Skeletal muscle tissue (tissue), 4 donors: ENCODE measurements around the gene CCNJL. TPM values are rescaled to one million over a fixed set of nuclear protein-coding genes. Genes with fewer than 3 reads are reported as not detected.

Experiments used
- H3K27ac ChIP-seq: one replicate; pipeline ENCODE4 v1.7.0; 2013; ENCODE audit warnings: mild to moderate bottlenecking, low read depth, low read length, inconsistent platforms
- H3K27me3 ChIP-seq, 3 donors: one replicate each; pipeline ENCODE4 v1.7.0; 2013; ENCODE audit warnings: low read length in 3 of 3; ENCODE audit not compliant: control insufficient read depth in 3 of 3, insufficient read depth in 3 of 3
- H3K36me3 ChIP-seq, 3 donors: one replicate each; pipeline ENCODE4 v1.7.0; 2013; ENCODE audit warnings: low read length in 3 of 3; ENCODE audit not compliant: control insufficient read depth in 3 of 3, insufficient read depth in 3 of 3
- H3K4me1 ChIP-seq, 3 donors: one replicate each; pipeline ENCODE4 v1.7.0; 2013; ENCODE audit warnings: low read length in 3 of 3, mild to moderate bottlenecking in 3 of 3; ENCODE audit not compliant: control insufficient read depth in 3 of 3, insufficient read depth in 3 of 3
- H3K4me3 ChIP-seq, 3 donors: one replicate each; pipeline ENCODE4 v1.7.0; 2013; ENCODE audit warnings: low read length in 3 of 3
- H3K9ac ChIP-seq, 3 donors: one replicate each; pipeline ENCODE4 v1.7.0; 2013; ENCODE audit warnings: low read length in 3 of 3, mild to moderate bottlenecking in 3 of 3, moderate library complexity in 2 of 3, low read depth in 1 of 3
- H3K9me3 ChIP-seq, 3 donors: one replicate each; pipeline ENCODE4 v1.7.0; 2013; ENCODE audit warnings: low read length in 3 of 3; ENCODE audit not compliant: control insufficient read depth in 3 of 3
- total RNA-seq: library from RNA; depleted of rRNA; stranded (reverse); fragments of >200 nt; gene quantifications from one replicate; pipeline ENCODE4 v1.2.3, GENCODE V29; 2014
- donor health status: Osteomylitis.

CCNJL gene
- total RNA-seq, 1 donor from 2014 or later = 3.1 TPM

DNA sequence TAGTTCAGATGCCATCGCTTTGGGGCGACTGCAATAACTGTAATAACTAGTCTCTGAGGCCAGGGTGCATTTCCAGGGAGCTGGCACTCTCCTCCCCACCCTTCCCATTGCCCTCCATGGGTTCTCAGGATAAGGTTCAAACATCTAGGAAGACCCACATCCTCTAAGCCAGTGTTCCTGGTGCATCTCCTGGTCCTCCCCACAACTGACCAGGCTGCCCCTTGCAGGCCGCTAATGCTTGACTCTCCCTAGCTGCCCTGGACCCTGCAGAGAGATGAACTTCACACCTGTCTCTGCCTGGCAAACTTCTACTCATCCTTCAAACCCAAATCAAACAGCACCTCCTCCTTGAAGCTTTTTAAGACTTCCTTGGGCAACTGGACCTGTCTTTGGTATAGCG, 15.9 kb downstream of the CCNJL start:
- Histone ChIP-seq H3K27ac (no peak overlapping the region), H3K36me3 (no peaks in the 10 kb centered on the region), H3K9ac (no peak overlapping the region), H3K9me3 (no peaks in the 10 kb centered on the region), H3K4me1 (no peaks in the 10 kb centered on the region), H3K4me3 (no peak overlapping the region), H3K27me3 (no peaks in the 10 kb centered on the region)

DNA sequence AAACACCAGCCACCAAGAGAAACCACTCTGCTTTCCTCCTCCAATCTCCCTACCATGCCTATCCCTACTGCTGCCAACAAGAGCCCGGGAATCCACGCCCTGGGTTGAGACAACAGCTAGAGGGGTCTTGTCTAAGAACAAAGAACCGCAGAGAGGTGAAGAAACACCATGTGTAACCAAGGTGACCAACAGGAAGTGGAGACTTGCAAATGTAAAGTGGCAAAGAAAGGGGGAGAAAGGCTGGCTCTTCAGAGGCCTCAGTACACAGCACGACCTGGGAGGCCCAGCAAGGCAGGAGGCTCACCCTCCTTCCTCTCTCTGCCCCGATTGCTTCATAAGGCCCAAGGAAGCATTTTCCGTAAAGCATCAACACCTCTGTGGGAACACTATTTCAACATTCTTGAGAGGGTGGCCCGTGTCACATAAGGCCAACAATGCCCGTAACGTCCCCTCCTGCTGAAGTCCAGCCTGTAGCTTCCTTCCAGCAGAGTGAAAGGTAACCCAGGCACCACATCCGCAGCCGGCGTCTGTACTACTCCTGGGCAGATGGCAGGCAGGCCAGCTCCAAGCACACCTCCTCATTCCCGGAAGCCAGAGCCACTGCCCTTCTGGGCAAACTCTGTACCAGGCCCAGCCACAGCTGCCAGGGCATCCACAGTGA, 18.3 kb downstream of the CCNJL start:
- no peaks in the 10 kb centered on the region for H3K36me3 ChIP-seq
- H3K4me1 ChIP-seq = no peaks in the 10 kb centered on the region
- no peak overlapping the region for H3K27ac ChIP-seq
- no peak overlapping the region for H3K4me3 ChIP-seq
- H3K9ac ChIP-seq = no peak overlapping the region
- no peaks in the 10 kb centered on the region for H3K27me3 ChIP-seq
- H3K9me3 ChIP-seq = no peaks in the 10 kb centered on the region

DNA sequence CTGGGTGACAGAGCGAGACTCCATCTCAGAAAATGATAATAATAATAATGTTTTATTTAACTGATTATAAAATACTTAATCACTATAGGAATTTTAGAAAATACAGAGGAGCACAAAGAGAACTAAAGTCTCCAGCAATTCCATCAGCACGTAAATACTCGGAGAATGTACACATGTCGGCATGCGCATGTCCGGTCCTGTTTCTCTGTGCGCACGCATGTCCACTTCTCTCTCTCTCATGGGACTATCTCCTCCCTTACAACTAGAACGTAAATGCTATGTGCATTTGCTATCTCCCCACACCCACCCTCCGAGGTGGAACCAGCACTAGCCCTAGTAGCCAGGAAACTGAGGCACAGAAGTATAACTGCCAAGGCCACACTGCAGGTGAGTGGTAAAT, 19.0 kb downstream of the CCNJL start:
- no peaks in the 10 kb centered on the region for H3K4me1 ChIP-seq
- no peaks in the 10 kb centered on the region for H3K9me3 ChIP-seq
- no peak overlapping the region for H3K27ac ChIP-seq
- H3K27me3 ChIP-seq = no peaks in the 10 kb centered on the region
- H3K4me3 ChIP-seq = no peak overlapping the region
- H3K9ac ChIP-seq = no peak overlapping the region
- no peaks in the 10 kb centered on the region for H3K36me3 ChIP-seq

DNA sequence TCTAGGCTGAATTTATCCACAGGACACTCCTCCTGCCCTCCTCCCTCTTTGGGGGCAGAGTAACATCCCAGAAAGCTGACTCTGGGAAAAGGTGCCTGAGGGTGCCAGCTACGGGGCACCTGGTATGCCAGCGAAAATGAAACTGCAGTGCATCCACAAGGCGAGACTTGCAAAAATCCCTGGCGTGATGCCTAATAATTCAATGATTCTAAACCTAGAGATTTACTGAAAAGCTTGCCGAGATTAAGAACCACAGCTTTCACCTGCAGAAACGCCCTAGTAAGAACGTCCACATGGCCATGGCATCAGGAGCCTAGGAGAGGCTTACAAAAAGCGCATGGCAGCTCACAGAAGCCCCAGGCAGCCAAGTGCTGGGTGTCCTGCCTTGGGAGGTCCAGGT, 20.9 kb downstream of the CCNJL start:
- Histone ChIP-seq H3K9ac (no peak overlapping the region), H3K4me1 (peaks cover 9 to 11% (median 10%) of the 10 kb centered on the region in 3 donors), H3K4me3 (no peak overlapping the region), H3K27me3 (no peaks in the 10 kb centered on the region), H3K36me3 (no peaks in the 10 kb centered on the region), H3K27ac (no peak overlapping the region), H3K9me3 (no peaks in the 10 kb centered on the region)

DNA sequence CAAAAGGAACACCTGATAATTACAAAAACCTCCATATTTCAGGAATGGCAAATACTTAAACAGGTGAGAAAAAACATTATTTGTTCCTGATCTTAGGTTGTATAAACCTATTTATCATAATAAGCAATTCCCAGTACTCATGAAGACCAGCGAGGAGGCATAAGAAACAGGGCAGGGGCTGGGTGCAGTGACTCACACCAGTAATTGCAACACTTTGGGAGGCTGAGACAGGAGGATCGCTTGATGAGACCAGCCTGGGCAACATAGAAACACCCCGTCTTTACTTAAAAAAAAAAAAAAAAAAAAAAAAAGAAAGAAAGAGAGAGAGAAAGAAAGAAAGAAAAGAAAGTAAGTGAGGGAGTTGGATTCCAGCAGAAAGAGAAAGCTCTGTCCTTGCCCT, 21.6 kb downstream of the CCNJL start:
- H3K9ac ChIP-seq = no peak overlapping the region
- H3K4me1 ChIP-seq = peaks cover 9 to 11% (median 10%) of the 10 kb centered on the region in 3 donors
- H3K36me3 ChIP-seq = no peaks in the 10 kb centered on the region

DNA sequence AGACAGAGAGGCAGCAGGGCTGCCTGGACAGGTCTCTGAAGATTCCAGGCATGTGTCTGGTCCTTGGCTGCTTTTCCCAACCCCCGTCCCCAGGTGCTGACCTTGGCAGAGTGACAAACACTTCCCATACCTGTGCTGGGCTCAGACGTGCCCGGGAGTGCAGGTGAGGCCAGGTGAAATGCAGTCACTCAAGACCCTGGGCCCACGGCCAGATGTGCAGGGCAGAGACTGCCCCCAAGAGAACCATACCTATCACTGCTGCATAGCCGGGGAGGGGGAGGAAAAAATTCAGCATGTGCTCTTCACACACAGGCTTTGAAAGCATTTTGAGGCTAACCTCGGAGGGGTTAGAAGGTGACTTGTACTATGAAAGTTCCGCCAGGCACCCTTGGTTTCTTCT, 22.6 kb downstream of the CCNJL start:
- no peaks in the 10 kb centered on the region for H3K36me3 ChIP-seq
- H3K9me3 ChIP-seq = no peaks in the 10 kb centered on the region
- H3K4me3 ChIP-seq = no peak overlapping the region
- H3K27ac ChIP-seq = no peak overlapping the region
- H3K27me3 ChIP-seq = no peaks in the 10 kb centered on the region
- peaks cover 9 to 11% (median 10%) of the 10 kb centered on the region in 3 donors for H3K4me1 ChIP-seq
- no peak overlapping the region for H3K9ac ChIP-seq

More for the DNA sequence above, 21.6 kb downstream of the CCNJL start:
- no peak overlapping the region for H3K27ac ChIP-seq
- H3K4me3 ChIP-seq = no peak overlapping the region
- no peaks in the 10 kb centered on the region for H3K27me3 ChIP-seq
- no peaks in the 10 kb centered on the region for H3K9me3 ChIP-seq

DNA sequence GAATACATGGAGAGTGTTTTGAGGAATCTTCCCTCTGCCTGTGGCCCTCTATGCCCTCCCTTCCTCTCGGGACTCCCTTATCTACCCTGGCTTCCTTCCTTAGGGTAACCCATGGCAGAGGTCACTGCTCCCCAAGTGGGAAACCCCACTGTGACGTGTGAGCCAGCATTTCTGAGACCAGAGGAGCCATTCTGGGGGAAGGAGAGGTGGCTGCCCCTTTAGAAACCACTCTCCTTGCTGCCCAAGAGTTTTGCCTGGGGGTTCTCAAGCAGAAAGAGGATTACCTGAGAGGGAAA, 23.1 kb downstream of the CCNJL start:
- Histone ChIP-seq H3K27me3 (no peaks in the 10 kb centered on the region), H3K9me3 (no peaks in the 10 kb centered on the region), H3K36me3 (no peaks in the 10 kb centered on the region), H3K4me1 (peaks cover 9 to 11% (median 10%) of the 10 kb centered on the region in 3 donors), H3K4me3 (no peak overlapping the region), H3K9ac (no peak overlapping the region), H3K27ac (no peak overlapping the region)

DNA sequence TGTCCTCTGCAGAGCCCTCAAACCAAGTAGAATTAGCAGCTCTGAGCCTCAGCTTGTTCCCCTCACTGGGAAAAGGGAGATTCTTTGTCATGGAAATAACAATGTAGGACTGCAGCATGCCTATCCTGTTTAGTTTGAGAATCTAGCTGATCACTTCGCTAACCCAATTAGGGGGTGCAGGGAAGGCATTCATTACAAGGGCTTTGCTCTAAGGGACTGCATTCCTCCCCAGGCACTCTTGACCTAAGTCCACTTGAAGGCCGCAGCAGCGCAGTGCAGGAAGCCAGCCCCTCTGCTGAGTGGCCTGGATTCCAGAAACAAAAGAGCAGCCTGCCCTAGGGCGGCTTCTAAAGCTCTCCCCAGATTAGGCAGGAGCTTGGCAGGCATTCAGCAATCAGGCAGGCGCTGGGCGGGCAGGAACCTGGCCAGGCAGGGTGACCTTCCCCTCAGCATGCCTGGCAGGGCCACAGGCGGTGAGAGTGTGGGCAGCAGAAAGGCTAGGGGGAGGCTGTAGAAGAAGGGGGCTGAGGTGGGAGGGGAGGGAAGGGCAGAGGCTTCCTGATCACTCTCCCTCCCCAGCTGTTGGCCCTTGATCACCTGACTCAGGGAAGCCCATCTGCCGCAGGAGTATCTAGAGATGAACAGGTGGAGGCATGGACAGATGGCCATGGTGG, 24.8 kb downstream of the CCNJL start:
- Histone ChIP-seq H3K4me1 (peaks cover 9 to 11% (median 10%) of the 10 kb centered on the region in 3 donors), H3K36me3 (no peaks in the 10 kb centered on the region), H3K9me3 (no peaks in the 10 kb centered on the region), H3K4me3 (no peak overlapping the region), H3K9ac (peak overlapping the region in 2 of 3 donors; percentile 18 to 57), H3K27me3 (no peaks in the 10 kb centered on the region), H3K27ac (peak overlapping the region; percentile 33)

DNA sequence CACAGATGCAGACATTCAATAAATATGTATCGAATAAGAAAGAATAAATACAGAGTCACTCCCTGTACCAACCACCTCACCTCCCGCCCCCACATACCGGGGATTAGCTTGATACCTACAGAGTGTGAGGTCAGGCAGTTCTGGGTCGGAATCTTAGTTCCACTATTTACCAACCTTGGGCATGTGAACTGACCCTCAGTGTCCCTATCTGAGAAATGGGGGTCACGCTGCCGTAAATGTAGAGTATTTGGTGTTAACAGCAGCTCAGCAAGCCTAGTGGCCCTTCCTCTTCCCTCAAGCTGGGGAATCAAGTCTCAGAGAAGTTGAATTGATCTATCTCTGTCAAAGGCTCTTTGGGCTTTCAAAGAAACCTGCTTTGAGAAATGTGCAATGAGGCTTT, 25.4 kb downstream of the CCNJL start:
- Histone ChIP-seq H3K27ac (no peak overlapping the region), H3K9me3 (no peaks in the 10 kb centered on the region), H3K27me3 (no peaks in the 10 kb centered on the region), H3K4me3 (no peak overlapping the region), H3K4me1 (peaks cover 9 to 11% (median 10%) of the 10 kb centered on the region in 3 donors), H3K9ac (peak overlapping the region in 2 of 3 donors; percentile 18 to 57), H3K36me3 (no peaks in the 10 kb centered on the region)

DNA sequence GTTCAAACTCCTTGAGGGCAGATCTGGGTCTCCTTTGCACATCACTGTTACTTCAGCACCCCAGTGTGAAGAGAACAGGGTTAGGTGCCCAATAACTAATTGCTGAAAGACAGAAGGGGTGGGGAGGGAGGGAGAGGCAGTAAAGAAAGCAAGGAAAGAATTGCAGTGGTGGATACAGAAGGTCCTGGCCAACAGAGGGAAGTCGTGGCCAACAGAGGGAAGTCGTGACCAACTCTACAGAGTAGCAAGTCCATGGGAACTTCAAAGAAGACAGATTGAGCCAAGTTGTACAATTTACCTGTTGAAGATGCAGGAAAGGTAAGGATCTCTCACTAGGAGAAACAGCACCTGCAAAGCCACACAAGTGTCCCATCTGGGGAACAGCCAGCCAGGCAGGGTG, 27.0 kb downstream of the CCNJL start:
- H3K27me3 ChIP-seq = no peaks in the 10 kb centered on the region
- H3K36me3 ChIP-seq = no peaks in the 10 kb centered on the region
- H3K9me3 ChIP-seq = no peaks in the 10 kb centered on the region
- no peak overlapping the region for H3K4me3 ChIP-seq
- peaks cover 9 to 11% (median 10%) of the 10 kb centered on the region in 3 donors for H3K4me1 ChIP-seq
- no peak overlapping the region for H3K27ac ChIP-seq
- H3K9ac ChIP-seq = no peak overlapping the region
